Lower lobe of right lung (tissue), 2 donors: ENCODE measurements around the gene MPP3. TPM values are rescaled to one million over a fixed set of nuclear protein-coding genes. Genes with fewer than 3 reads are reported as not detected.

Experiments used
- ATAC-seq, 2 donors: fragments of 200-7000 bp; cut with Tn5 transposase; one replicate each; pipeline ENCODE4 v1.9.1; 2020 to 2022; ENCODE audit warnings: mild to moderate bottlenecking in 2 of 2, moderate library complexity in 2 of 2
- DNase-seq: peaks from one replicate; pipeline ENCODE4 v3.0.0-alpha.2; 2020
- H3K27ac ChIP-seq: fragments of 200-600 bp; one replicate; pipeline ENCODE4 v1.8.0; 2022
- H3K27me3 ChIP-seq: fragments of 200-600 bp; one replicate; pipeline ENCODE4 v1.8.0; 2022; ENCODE audit warnings: low read depth
- H3K36me3 ChIP-seq: fragments of 200-600 bp; one replicate; pipeline ENCODE4 v1.8.0; 2022; ENCODE audit warnings: mild to moderate bottlenecking
- H3K4me1 ChIP-seq: fragments of 200-600 bp; one replicate; pipeline ENCODE4 v1.8.0; 2022
- H3K4me3 ChIP-seq: fragments of 200-600 bp; one replicate; pipeline ENCODE4 v1.8.0; 2022; ENCODE audit warnings: mild to moderate bottlenecking
- H3K9me3 ChIP-seq: fragments of 200-600 bp; one replicate; pipeline ENCODE4 v1.8.0; 2022
- intact Hi-C: fragments of 100-400 bp; cut with DNase I; formaldehyde crosslinking; loops from one replicate; pipeline ENCODE4 v1.11.0; 2022
- total RNA-seq: library from RNA; stranded (reverse); fragmentation: NEBNext Ultra II Directional; extraction: Animal tissue kit (Norgen Biotek cat#: 25700); gene quantifications from one replicate; pipeline ENCODE4 v1.2.1, GENCODE V29; 2021
- TF ChIP-seq, protein P1 (sequence below): fragments of 200-600 bp; IDR thresholded peaks from one replicate; pipeline ENCODE4 v1.8.0; 2022; ENCODE audit warnings: antibody characterized with exemption, mild to moderate bottlenecking
- donor health status: DM: no; HTN: yes; CAD: no; lungs with severe emphysema.

The MPP3 gene
- total RNA-seq, 1 donor from 2014 or later = 19.2 TPM

DNA sequence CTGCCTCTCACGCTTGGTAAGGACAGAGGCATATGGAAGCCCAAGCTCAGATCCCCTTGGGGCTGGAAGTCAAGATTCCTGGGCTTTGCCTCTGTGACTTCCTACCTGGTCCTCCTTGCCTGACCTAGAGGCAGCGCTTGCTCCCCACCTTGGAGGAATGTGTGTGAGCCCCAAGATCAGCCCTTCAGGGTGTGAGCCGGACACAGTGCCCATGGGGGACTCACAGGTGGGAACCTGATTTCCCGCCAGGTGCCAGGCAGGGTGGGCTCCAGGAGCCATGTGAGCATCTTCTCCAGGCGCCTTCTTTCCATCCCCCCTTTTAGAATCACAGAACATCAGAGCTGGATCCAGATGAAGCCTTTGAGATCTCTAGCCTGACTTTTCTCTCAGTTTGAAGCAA lies 24.2 kb upstream of the MPP3 start:
- H3K27ac ChIP-seq = no peak overlapping the region

DNA sequence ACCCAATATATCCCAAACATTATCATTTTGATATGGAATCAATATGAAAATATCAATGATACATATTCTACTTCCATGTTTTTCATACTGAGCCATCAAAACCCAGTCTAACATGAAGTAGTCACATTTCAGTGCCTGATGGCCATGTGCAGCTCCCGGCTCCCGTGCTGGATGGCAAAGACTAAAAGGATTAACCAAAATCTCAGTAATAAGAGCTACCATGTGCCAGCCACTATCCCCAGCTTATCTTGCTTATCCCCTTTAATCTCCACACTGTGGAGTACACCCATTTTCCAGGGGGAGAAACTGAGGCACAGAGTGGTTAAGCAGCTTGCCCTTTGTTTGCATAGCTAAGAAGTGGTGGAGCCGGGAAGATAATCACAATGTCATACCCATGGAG lies 23.2 kb upstream of the MPP3 start:
- Histone ChIP-seq H3K4me3 (no peak overlapping the region), H3K27me3 (peaks cover 17% of the 10 kb centered on the region), H3K9me3 (no peaks in the 10 kb centered on the region), H3K27ac (no peak overlapping the region), H3K36me3 (no peaks in the 10 kb centered on the region), H3K4me1 (no peaks in the 10 kb centered on the region)
- TF ChIP-seq, protein P1, sequence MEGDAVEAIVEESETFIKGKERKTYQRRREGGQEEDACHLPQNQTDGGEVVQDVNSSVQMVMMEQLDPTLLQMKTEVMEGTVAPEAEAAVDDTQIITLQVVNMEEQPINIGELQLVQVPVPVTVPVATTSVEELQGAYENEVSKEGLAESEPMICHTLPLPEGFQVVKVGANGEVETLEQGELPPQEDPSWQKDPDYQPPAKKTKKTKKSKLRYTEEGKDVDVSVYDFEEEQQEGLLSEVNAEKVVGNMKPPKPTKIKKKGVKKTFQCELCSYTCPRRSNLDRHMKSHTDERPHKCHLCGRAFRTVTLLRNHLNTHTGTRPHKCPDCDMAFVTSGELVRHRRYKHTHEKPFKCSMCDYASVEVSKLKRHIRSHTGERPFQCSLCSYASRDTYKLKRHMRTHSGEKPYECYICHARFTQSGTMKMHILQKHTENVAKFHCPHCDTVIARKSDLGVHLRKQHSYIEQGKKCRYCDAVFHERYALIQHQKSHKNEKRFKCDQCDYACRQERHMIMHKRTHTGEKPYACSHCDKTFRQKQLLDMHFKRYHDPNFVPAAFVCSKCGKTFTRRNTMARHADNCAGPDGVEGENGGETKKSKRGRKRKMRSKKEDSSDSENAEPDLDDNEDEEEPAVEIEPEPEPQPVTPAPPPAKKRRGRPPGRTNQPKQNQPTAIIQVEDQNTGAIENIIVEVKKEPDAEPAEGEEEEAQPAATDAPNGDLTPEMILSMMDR = no peak
- intact Hi-C loops = no loop called here
- ATAC-seq (no peak), DNase-seq (no peak)

More for the DNA sequence above, 24.2 kb upstream of the MPP3 start:
- DNase-seq (no peak), ATAC-seq (no peak)
- Histone ChIP-seq H3K36me3 (no peaks in the 10 kb centered on the region), H3K27me3 (peaks cover 11% of the 10 kb centered on the region), H3K4me1 (no peaks in the 10 kb centered on the region), H3K9me3 (no peaks in the 10 kb centered on the region), H3K4me3 (no peak overlapping the region)
- TF ChIP-seq, protein P1 = no peak
- intact Hi-C loops = no loop called here

DNA sequence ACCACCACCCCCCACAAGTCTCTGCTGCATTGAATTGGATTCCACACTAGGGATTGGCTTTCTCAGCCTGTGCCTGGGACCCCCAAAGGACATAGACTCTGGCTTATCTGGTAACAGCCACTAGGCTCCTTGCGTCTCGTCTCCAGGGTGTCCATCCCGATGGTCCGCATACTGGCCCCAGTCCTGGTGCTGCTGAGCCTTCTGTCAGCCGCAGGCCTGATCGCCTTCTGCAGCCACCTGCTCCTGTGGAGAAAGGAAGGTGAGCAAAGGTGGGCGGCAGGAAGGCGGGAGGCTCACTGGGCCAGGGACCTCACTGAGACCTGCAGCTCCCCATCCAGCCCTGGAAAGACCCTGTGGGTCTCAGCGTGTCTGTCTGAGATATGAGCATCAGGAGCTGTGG lies 22.1 kb upstream of the MPP3 start:
- DNase-seq = no peak
- H3K36me3 ChIP-seq = no peaks in the 10 kb centered on the region

DNA sequence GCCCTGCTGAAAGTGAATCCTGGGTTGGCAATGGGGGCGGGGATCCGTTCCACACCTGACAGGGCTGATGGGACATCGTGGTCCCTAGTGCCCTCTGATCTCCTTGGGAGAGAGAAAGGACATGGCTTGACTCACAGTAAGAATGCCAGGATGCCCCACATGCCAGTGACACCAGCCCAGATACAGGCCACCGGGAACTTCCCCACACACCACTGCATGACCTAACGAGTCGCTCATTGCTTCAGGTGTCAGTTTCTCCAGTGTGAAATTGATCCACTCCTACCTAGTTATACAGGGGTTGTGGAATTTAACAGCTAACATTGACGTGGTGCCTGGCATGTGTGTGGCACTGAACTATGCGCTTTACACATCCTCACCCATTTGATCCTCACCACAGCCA lies 21.6 kb upstream of the MPP3 start:
- Histone ChIP-seq H3K36me3 (no peaks in the 10 kb centered on the region), H3K9me3 (no peaks in the 10 kb centered on the region), H3K27me3 (peaks cover 17% of the 10 kb centered on the region), H3K4me1 (no peaks in the 10 kb centered on the region), H3K4me3 (no peak overlapping the region), H3K27ac (no peak overlapping the region)
- ATAC-seq = no peak
- TF ChIP-seq, protein P1 = no peak
- intact Hi-C loops = no loop called here
- no peak for DNase-seq

More for the DNA sequence above, 22.1 kb upstream of the MPP3 start:
- H3K4me3 ChIP-seq = no peak overlapping the region
- no peaks in the 10 kb centered on the region for H3K9me3 ChIP-seq
- peaks cover 17% of the 10 kb centered on the region for H3K27me3 ChIP-seq
- TF ChIP-seq, protein P1 = no peak
- H3K4me1 ChIP-seq = no peaks in the 10 kb centered on the region
- H3K27ac ChIP-seq = no peak overlapping the region
- intact Hi-C loops = no loop called here
- ATAC-seq = no peak

DNA sequence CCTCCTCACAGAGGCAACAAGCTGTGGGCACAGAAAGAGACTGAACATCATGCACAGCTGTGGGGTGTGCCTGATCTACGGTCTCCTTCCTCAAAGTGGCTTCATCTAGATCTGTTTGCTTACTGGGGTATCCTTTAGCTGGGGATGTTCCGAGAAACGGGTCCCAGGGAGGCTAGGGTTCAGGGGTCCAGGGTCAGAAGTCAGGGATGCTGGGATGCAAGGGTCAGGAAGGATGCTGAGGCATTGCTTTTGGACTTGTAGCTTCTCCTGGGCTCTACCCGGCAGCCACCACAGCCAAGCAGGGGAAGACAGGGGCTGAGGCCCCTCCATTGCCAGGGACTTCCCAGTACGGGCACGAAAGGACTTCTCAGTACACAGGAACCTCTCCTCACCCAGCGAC lies 20.6 kb upstream of the MPP3 start:
- no peak overlapping the region for H3K4me3 ChIP-seq
- no peaks in the 10 kb centered on the region for H3K9me3 ChIP-seq
- peaks cover 17% of the 10 kb centered on the region for H3K27me3 ChIP-seq
- no peak for DNase-seq
- H3K4me1 ChIP-seq = no peaks in the 10 kb centered on the region
- TF ChIP-seq, protein P1 = no peak
- H3K36me3 ChIP-seq = no peaks in the 10 kb centered on the region
- ATAC-seq = no peak
- no peak overlapping the region for H3K27ac ChIP-seq
- intact Hi-C loops = no loop called here

DNA sequence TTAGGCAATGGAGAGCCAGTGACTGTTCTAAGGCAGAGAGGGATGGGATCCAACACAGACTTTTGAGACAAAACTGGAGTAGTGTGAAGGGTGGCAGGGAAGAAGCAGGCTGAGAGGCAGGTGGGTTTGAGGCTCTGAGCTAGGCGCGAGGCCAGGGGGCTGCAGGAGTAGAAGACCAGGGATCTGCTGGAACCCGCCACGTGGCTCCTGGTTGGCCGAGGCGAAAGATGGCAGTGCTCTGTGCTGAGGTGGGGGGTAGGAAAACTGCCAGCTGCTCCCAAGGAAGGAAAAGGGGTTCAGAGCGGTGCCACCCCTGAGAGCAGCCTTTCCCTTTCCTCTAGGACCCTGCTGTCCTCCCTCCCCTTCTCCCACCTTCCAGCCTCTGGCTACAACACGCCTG lies 19.6 kb upstream of the MPP3 start:
- DNase-seq (no peak), ATAC-seq (no peak)
- TF ChIP-seq, protein P1 = no peak
- Histone ChIP-seq H3K4me1 (no peaks in the 10 kb centered on the region), H3K4me3 (no peak overlapping the region), H3K27me3 (peaks cover 17% of the 10 kb centered on the region), H3K9me3 (no peaks in the 10 kb centered on the region), H3K27ac (no peak overlapping the region), H3K36me3 (no peaks in the 10 kb centered on the region)
- intact Hi-C loops = no loop called here
